ENCODE results near the gene NEURL1B. TPM values are rescaled to one million over a fixed set of nuclear protein-coding genes. Genes with fewer than 3 reads are reported as not detected.

Gene NEURL1B
- total and polyA plus RNA-seq, 2 experiments from 2014 or later = 0.65 to 5.8 TPM

DNA sequence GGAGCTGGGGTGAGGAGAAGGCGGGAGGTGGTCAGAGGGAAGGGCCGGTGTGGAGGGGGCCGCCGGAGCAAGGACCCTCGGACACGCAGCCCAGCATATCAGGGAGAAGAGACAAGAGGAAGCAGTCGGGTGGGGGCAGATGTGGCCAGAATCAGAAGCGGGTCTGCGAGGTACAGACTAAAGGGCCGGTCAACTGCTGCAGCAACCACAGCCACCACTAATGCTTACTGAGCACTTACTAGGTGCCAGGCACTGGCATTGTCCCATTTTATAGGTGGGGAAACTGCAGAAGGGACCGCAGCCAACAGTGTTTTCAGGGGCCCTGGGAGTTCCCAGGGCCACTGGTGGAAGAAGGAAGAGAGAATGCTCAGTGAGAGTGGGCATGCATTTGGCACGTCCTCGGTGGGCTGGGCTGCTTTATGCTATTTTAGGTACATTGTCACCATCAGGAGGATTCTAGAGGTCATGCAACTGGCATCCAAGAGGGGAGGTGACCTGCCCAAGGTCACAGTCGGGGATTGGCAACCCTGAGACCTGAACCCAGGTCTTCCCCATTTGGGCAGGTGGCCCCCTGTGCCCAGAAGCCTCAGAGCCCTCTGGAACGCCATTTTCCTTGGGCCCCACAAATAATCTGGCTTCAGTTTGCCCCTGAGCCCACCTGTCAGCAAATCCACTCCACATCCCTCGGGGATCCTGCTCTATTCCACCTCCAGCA is 76.6 kb downstream of the NEURL1B start:
- H4K20me1 ChIP-seq (ENCODE audit: insufficient read depth, poor library complexity, severe bottlenecking) = no peaks in the 10 kb centered on the region
- H3K9me3 ChIP-seq (ENCODE audit: low read depth) = no peaks in the 10 kb centered on the region
- peaks cover 4% of the 10 kb centered on the region for H3K4me1 ChIP-seq (ENCODE audit: insufficient read depth)
- H3K27me3 ChIP-seq = peaks cover under 1% of the 10 kb centered on the region
- no peak overlapping the region for H2AFZ ChIP-seq
- 91% methylated on average over 16 of the region's 16 CpGs for WGBS (ENCODE audit: low lambda C conversion rate, missing lambda C conversion rate)
- no peak for DNase-seq (ENCODE audit: low spot score)
- H3K9me2 ChIP-seq (replicated peaks; ENCODE audit: insufficient read depth) = no peaks in the 10 kb centered on the region
- TF ChIP-seq CTCF (IDR thresholded peaks at IDR 0.05; ENCODE audit: poor library complexity) = no peak
- no peak for TF ChIP-seq EZH2 (IDR thresholded peaks at IDR 0.05; ENCODE audit: borderline replicate concordance)
- TF ChIP-seq EZH2phosphoT487 (IDR thresholded peaks at IDR 0.05; ENCODE audit: low read depth, severe bottlenecking, unreplicated experiment) = no peak
- no peaks in the 10 kb centered on the region for H3K79me2 ChIP-seq
- H3K4me2 ChIP-seq = no peak overlapping the region
- H3K36me3 ChIP-seq (replicated peaks; ENCODE audit: insufficient read depth, low read depth) = no peaks in the 10 kb centered on the region
- H3K4me3 ChIP-seq = no peak overlapping the region
- H3K27ac ChIP-seq = no peak overlapping the region

DNA sequence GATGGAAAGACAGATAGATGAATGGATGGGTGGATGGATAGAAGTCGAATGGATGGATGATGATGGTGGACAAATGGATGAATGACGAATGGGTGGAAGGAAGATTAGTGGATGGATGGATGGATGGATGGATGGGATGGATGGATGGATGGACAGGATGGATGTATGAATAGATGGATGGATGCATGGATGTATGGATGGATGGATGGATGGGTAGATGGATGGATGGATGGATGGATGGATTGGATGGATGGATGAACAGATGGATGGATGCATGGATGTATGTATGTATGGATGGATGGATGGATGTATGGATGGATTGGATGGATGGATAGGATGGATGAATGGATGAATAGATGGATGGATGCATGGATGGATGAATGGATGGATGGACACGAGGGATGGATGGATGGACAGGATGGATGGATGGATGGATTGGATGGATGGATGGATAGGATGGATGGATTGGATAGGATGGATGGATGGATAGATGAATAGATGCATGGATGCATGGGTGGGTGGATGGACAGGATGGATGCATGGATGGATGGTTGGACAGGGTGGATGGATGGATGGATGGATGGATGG is 77.6 kb downstream of the NEURL1B start:
- DNase-seq (ENCODE audit: low spot score) = no peak
- Histone ChIP-seq H2AFZ (no peak overlapping the region), H3K79me2 (no peaks in the 10 kb centered on the region), H3K36me3 (replicated peaks; ENCODE audit: insufficient read depth, low read depth) (no peaks in the 10 kb centered on the region), H3K4me1 (ENCODE audit: insufficient read depth) (peaks cover 4% of the 10 kb centered on the region), H3K27ac (no peak overlapping the region), H3K9me2 (replicated peaks; ENCODE audit: insufficient read depth) (no peaks in the 10 kb centered on the region), H3K27me3 (peaks cover 3% of the 10 kb centered on the region), H3K4me2 (no peak overlapping the region), H3K4me3 (no peak overlapping the region), H4K20me1 (ENCODE audit: insufficient read depth, poor library complexity, severe bottlenecking) (no peaks in the 10 kb centered on the region), H3K9me3 (ENCODE audit: low read depth) (no peaks in the 10 kb centered on the region)
- TF ChIP-seq EZH2 (IDR thresholded peaks at IDR 0.05; ENCODE audit: borderline replicate concordance) = no peak
- no peak for TF ChIP-seq CTCF (IDR thresholded peaks at IDR 0.05; ENCODE audit: poor library complexity)
- no peak for TF ChIP-seq EZH2phosphoT487 (IDR thresholded peaks at IDR 0.05; ENCODE audit: low read depth, severe bottlenecking, unreplicated experiment)
- WGBS (ENCODE audit: low lambda C conversion rate, missing lambda C conversion rate) = 90% methylated on average over 3 of the region's 3 CpGs

GRCh38 chr5:172719211-172719610 is 78.1 kb downstream of the NEURL1B start:
- WGBS (ENCODE audit: low lambda C conversion rate, missing lambda C conversion rate) = 82% methylated on average over 4 of the region's 4 CpGs

More at GRCh38 chr5:172719211-172719610, 78.1 kb downstream of the NEURL1B start:
- Histone ChIP-seq H3K4me1 (ENCODE audit: insufficient read depth) (peaks cover 4% of the 10 kb centered on the region), H4K20me1 (ENCODE audit: insufficient read depth, poor library complexity, severe bottlenecking) (no peaks in the 10 kb centered on the region), H3K4me3 (no peak overlapping the region), H3K9me2 (replicated peaks; ENCODE audit: insufficient read depth) (no peaks in the 10 kb centered on the region), H3K9me3 (ENCODE audit: low read depth) (no peaks in the 10 kb centered on the region), H3K27ac (no peak overlapping the region), H3K27me3 (peaks cover 3% of the 10 kb centered on the region), H3K36me3 (replicated peaks; ENCODE audit: insufficient read depth, low read depth) (no peaks in the 10 kb centered on the region), H3K4me2 (no peak overlapping the region), H3K79me2 (no peaks in the 10 kb centered on the region), H2AFZ (no peak overlapping the region)
- no peak for DNase-seq (ENCODE audit: low spot score)
- TF ChIP-seq CTCF (IDR thresholded peaks at IDR 0.05; ENCODE audit: poor library complexity) (no peak), EZH2 (IDR thresholded peaks at IDR 0.05; ENCODE audit: borderline replicate concordance) (no peak), EZH2phosphoT487 (IDR thresholded peaks at IDR 0.05; ENCODE audit: low read depth, severe bottlenecking, unreplicated experiment) (no peak)

Measured in hepatocyte (in vitro differentiated cells).